Measurements from ENCODE around the gene ATXN10.

Gene ATXN10

GRCh38 chr22:45882881-45883810 is 211.5 kb downstream of the ATXN10 start:
- FAIRE-seq: no peak

DNA sequence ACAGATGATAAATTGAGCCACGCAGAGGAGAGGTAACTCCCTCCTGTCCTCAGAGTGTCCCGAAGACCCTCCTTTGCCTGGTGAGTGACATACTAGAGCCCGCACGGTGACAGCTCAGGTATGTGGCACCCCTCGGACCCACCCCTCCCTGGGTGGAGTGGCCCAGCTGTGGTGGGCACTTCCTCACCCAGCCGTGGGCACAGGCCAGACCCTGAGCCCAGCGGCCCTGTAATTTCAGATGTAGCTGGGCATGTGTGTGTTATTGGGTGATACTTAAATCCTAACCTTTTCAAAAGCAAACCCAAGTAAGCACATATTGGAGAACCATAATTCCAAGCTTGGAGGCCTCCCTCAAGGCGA is 212.2 kb downstream of the ATXN10 start:
- no peak for FAIRE-seq

GRCh38 chr22:45884201-45885062 is 212.8 kb downstream of the ATXN10 start:
- no peak for FAIRE-seq

- no peak for FAIRE-seq
These were observed 213.7 kb downstream of the ATXN10 start for GRCh38 chr22:45885171-45885840.

DNA sequence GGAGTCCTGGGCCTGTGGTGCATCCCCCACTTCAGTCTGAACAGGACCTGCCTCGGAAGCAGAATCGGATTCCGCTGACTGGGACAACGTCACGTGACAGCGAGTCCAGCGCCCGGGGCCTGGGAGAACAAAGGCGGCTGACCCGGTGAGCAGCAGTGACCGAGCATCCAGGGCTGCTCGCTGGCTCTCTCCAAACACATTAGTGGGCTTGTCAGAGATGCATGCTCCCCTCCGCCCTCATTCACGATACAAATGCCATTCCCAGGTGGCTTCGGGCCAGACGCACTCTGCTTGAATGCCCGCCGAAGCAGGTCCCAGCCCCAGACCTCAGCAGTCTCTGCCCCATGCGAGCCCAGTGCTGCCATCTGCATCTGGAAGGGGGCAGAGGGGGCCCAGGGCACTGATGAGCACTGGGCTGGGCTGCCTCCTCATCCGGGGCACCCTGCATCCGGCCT is 214.3 kb downstream of the ATXN10 start:
- FAIRE-seq: no peak

DNA sequence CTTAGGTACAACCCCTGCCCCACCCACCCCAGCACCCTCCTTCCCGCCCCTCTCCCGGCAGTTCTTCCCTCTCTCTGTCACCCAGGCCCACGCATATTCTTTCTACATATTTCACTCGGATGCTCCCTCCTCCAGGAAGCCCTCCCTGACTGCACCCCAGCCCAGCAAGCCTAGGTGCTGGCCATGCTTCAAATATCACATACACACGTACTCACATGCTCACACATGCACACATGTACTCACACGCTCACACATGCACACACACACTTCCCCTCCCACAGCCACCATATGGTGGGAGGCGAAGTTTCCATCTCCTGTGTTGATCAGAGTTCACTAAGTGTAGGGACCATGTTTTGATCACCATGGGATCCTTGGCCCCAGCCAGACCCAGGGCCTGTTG is 214.9 kb downstream of the ATXN10 start:
- FAIRE-seq: no peak

DNA sequence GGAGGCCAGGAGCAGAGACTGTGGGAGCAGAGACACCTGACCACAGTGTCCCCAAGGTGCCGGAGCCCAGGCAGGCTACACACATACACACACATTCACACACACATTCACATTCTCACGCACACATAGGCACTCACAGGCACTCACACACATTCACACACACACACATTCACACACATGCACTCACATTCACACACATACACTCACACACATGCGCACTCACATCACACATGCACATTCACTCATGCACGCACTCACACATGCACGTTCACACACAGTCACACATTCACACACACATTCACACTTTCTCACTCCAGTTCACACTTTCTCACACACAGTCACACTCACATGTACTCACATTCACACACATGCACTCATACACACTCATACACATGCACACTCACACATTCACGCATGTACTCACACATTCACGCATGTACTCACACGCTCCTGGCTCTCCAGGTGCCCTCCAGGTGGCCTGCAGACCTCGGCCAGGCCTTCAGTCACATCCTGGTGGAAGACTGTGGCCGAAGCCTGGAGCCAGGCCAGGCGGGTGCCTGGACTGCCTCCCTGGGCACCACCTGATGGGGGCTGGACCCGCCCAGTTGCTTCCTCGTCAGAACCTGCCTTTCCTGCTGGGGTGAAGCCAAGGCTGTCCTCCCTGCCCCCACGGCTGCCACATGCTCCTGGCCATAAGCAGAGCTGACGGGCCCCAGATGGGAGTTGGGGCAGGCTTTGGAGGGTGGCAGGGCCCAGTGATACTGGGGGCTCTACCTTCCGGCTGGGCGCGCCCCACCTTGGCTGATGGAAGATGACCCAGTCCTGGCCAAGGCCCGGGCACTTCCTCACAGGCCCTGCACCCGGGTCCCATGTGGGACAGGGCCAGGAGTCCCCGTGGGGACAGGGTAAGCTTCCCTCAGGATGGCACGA is 215.8 kb downstream of the ATXN10 start:
- no peak for FAIRE-seq

DNA sequence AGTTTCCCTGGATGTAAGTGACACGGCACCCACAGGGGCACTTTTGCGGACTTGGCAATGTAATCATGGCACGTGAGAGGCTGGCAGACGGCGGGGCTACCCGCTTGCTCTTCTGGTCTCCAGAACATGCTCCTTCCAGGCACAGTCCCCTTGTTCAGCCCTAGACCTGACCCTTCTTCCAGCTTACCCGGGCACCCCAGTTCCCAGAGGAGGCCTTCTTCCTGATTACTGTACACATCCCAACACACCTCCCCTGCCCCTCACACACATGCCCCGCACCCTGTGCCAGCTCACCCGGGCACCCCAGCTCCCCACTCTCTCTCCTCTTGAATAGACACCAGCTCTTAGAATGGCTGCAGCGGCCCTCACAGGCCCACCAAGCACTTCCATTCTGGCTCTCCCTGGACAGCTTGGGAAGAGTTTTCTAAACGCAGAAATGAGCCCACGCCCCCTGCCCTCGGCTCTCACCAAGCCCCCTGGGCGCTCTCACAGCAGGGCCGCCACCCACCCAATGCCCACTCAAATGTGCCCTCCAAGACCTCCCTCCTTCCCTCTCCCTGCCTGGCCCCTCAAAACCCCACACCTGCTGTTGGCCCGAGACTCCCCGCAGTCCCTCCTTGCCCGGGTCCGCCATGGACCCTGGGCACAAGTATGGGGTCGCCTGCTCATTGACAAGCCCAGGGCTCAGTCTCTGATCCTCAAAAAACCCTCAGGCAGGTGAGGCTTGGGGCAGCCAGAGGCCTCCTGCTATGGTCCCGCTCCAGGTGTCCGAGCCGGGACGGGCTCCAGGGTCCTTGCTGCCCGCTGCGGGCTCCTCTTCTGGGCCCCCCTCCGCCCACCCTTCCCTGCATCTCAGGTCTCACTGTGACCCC is 216.8 kb downstream of the ATXN10 start:
- FAIRE-seq: no peak

DNA sequence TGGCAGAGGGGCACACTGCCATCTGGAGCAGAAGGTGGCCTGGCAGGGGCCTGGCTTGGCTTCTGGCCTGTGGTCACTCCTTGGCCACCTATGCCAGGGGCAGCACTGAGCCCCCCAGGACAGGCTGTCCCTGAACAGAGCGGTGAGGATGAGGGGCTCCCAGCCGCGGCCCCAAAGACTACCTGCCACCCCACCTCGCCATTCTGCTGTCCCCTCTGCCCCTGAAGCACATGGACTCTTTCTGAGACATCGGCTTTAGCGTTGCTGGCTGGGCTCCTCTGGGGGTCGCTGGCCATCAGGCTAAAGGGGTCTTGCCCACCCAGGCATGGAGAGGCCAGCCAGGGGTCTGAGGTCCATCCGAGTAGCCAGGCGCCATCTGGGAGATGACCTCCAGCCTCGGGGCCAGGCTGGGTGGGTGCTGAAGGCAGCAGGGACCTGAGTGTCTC is 217.5 kb downstream of the ATXN10 start:
- FAIRE-seq: no peak

- FAIRE-seq: no peak
These were observed 218.1 kb downstream of the ATXN10 start for GRCh38 chr22:45889539-45890350.

GRCh38 chr22:45890351-45890635 is 218.7 kb downstream of the ATXN10 start:
- FAIRE-seq: no peak

DNA sequence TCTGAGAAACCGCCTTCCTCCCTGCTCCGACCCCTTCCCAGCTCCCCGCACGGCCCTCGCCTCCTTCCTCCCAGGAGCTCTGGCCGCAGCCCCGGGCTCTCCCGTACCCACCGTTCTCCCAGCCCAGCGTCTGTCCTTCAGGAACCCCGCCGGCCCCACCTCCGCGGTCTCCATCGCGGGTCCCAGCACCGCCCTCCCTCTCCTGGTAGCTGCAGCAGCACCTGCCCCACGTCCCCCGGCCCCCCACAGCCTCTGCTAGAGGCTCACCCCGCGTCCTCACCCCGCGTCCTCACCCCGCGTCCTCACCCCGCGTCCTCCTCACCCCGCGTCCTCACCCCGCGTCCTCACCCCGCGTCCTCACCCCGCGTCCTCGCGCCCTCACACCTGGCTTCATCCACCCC is 219.4 kb downstream of the ATXN10 start:
- no peak for FAIRE-seq

DNA sequence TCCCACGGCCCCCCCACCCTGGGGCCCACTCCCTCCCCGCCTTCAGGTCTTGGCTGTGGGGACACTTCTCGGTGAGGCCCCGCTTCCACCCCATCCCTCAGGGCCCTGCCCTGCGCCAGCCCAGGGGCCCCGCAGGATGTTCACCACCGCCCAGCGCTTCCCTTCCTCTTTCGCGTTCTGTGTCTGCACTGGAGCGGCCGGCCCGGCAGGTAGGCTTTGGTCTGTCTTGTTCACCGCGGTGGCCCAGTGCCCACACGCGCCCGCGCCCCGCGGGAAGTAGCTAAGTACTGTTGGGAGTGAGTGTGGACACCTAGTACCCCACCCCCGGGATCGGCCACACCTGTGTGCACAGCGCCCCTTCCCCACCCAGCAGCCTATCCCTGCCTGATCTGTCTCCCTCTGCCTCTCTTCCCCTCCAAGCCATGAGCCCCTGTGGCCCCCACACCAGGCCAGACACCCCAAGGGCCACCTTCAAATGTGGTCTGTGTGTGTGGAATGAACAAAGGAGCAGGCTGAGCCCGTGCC is 219.9 kb downstream of the ATXN10 start:
- FAIRE-seq: no peak

GRCh38 chr22:45891996-45892621 is 220.5 kb downstream of the ATXN10 start:
- no peak for FAIRE-seq

DNA sequence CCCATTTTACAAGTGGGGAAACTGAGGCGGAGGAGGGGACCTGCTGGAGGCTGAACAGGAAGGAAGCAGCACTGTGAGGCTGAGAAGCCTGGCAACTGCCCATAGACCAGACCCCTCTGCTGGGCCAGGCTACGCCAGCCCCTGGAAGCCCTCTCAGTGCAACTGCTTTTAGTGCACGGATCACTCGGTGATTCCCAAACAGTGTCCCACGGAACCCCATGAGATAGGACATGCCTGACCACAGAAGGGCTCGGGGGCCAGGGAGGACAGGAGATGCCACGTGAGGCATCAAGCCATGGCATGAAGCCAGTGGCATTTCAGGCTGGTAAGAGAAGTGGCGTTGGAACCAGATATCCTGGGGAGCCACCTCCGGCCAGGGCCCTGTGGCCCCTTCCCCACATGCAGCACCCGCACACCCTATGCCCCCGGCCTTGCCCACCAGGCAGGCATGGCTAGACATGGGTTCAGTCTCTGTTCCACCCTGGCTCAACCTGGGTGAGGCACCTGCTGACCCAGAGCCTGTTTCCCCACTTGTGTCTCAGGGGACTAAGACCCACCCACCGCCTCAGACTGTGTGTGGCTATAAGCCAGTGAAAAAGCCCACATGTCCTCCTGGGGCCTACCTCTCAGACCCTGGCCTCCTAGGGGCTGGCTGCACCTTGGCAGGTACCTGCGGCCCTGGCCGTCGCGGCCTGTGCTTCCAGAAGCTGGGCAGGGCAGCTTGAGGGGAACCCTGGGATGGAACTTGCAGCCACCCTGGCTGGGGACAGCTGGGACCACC is 221.2 kb downstream of the ATXN10 start:
- FAIRE-seq: no peak

GRCh38 chr22:45893516-45893915 is 221.9 kb downstream of the ATXN10 start:
- no peak for FAIRE-seq
